Activated T-cell treated with anti-CD3 and anti-CD28 coated beads, Interleukin-2, amount 50 U/mL, for 48 hours (primary cell): ENCODE data around the gene MTPN.

ENCODE experiments used
- DNase-seq, 2 experiments: peaks; one replicate each; pipeline ENCODE4 v3.0.0-alpha.2; 2020

The MTPN gene

DNA sequence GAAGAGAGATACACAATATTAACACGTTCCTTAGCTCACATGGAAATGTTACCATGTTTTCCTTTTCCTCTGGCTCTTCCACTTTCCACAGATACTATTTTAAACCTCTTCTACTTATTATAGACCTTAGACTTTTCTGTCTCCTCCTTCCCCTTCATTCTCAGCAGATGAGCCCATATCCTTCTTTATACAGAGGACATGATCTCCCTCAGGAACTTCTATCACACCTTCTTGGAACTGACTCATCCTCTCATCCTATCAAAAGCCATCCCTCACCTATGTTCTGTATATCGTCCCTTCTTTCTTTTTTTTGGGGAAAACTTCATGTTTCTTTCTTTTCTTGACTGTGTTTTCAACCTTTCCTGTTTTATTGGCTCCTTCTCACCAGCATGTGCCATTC, 20.8 kb downstream of the MTPN start:
- DNase-seq, result no peak

DNA sequence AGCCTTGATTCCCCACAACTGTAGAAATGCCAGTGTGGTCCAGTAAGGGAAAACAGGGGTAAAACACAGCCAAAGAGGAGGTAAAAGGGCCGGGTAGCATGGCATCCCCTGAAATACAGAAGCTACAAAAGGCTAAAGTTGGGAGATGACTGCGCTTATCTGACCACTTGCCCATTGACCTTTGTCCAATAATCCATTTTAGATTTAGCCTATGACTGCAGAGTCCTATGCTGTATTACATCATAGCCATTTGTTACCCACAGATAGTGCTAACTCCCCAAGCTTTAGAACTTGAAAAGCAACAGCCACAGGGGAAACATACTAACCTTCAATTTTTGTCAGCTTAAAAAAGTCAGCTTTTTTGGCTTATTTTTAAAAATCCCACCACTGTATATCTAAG, 26.2 kb downstream of the MTPN start:
- no peak for DNase-seq

DNA sequence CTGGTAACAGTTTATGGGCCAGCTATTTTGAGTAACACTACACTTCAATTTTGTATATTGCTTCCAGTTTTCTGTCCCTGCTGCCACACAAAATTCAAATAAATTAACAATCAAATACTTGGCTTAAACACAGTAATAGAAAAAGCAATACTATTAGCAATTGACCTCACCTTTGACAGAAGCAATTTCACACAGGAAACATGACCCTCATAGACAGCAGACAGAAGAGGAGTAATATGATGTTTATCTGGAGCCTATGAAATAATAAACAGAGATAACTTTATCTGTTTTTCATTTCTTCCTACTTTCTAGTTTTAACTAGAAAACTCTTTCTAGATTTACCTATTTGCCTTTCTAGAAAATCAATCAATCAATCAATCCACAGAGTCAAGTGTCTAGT, 26.7 kb downstream of the MTPN start:
- no peak for DNase-seq

DNA sequence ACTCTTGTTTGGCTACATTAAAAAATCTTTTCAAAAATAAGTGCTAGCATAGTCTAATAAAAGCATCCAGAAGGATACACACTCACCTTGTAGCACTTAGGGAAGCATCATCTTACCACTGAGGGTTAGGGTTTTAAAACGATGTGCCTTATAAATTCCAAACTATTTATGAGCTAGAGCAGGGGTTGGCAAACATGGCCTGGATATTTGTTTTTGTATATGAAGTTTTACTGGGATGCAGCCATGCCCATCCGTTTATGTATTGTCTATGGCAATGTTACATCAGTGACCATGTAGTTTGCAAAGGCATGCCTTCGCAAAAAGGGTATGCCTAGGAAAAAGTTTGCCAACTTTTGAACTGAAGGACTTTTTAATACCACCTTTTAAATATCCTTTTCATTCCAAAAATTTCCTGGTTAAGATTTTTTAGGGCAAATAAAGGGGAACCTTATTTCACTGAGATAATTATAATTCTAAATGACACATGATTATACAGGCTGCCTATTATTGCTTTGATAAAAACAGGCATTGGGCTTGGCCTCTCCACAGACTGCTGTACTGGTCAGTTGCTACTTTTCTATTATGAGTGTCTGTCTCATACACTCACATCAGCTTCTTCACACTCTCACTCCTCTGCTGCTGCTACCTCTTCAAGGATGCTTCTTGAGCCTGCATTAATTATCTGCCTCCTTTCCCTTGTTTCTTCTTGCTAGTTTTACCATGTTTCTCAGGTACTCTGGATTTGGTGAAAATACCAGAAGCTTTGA, 30.7 kb downstream of the MTPN start:
- no peak for DNase-seq

DNA sequence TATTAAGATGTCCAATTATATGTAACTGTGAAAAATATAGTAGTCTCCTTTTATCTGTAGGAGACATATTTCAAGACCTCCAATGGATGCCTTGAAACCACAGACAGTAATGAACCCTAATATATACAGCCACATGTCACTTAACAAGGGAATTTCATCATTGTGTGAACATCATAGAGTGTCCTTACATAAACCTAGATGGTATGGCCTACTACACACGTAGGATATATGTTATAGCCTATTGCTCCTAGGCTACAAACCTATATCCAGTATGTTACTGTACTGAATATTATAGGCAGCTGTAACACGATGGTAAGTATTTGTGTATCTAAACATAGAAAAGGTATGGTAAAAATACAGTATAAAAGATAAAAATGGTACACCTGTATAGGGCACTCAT, 32.4 kb downstream of the MTPN start:
- DNase-seq, result no peak

DNA sequence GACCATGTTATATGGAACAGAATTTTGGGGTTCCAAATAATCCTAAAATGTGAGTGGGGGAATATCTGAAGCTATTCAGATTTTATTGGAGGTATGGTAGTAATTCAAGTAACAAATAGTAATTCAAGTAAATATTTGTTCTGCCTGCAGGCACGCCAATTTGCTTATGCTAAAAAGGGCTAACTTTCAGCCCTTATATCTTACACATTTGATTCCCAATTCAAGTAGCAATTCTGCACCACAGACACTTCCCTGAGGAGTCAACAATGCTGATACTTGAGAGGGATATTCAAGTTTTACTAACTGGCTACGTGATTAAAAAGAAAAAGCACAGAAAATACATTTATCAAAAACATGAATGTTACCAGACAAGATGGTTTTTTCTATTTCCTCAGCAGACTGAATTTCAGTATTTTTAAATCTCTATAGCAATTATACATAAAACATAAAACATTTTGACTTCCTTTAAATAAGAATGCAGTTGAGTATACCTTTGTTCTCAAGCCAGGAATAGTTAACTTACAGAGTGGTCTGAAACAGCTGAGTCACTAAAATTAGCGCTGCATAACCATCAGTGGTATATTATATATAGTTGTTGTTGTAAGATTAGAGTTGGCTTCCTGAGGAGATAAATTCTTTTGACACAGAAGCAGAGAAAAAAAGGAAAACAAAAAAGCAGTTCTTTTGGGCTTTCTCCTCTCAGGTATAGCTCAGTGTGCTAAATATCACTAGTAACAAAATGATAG, 33.9 kb downstream of the MTPN start:
- DNase-seq, result no peak

DNA sequence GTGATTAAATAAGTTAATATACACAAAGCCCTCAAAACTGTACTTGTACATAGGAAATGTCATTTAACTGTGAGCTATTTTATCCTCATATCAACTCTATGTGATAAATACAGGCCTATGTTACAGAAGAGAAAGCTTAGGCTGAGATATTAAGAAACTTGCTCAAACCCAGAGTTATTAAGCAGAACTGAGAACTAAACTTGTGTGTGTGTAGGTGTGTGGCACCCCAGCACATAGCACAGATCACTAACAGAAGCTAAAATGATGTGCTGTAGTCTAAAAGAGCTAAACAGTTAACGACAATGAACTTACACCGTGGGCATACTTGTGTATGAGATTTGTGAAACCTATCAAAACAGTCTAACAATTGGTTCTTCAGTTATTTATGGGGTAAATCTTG, 34.5 kb downstream of the MTPN start:
- DNase-seq, result no peak

DNA sequence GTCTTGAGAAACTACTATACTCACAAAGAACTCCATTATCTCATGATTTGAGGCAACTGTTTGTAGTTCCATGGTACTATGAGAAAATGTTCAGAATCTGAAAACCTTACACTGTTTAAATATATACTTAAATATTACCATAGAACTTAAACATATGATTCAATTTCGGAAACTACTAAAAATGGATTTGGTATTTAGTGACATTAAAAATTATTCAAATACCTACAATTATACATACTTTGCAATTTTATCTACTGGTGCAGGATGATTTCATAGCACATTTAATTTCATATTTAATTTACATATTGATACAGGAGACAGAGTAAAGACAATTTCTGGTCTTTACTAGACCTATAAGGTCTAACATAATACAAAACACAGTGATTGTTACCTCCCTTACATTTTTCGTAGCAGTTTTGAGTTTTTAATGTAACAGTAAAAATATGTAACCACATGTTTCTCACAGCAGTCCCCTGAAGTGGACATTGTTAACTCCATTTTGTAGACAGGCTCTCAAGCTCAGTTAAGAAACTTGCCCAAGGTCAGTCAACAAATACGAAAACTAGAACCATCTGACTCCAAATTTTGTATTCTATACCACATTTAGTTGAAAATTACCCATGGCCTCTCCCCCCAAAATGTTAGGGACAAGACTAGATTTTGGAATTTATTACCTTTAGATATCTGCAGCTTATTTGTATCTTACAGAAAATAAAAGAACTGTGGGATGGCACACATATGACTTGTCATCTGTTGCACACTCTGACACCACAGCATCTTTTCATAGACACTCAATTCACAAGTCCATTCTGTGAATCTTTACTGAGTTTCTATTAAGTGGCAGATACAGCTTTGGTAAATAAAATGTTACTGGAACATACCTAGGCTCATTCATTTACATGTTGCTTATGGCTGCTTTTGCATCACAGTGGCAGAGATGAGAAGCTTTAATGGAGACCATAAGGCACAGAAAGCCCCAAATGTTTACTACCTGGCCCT, 36.8 kb downstream of the MTPN start:
- no peak for DNase-seq

DNA sequence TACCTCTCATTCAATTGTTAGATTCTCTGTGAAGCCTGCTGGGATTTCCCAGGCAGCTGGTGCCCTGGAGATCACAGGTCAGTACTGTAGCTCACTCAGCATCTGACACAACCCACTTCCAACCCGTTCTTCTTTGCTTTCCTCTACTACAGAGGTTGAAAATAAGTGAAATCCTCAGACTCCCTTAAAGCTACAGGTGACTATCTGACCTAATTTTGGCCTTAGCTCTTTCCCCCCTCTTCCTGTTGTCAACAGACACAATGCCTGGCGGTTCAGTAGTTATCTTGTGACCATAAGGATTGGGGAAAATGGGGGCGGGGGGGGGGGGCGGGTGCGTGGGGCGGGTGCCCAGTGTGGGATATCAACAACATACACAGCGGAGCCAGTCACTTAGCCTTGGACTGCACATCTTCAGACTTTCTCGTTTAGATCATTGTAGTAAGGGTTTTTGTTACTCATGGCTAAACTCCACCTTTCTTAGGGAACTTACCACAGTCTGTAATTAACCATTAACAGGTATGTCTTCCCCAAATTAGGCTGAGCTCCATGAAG, 37.8 kb downstream of the MTPN start:
- DNase-seq, result no peak

DNA sequence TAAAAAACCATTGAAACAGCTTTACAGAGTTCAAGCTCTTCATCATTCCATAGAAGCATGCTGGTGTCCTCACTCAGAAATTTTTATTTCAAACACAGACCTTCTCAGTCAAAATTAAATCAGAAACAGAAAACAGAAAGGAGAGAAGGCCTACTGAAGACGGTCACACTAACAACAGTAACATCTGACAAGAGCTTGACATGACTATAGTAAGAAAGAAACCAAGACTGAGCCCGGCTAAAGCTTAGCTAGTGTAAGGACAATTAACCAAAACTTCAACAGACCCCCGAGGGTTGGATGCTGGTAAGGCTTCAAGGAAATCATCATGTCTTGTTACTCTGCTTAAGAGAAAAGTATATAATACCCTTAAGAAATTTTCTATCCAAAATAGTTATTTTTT, 38.6 kb downstream of the MTPN start:
- no peak for DNase-seq

DNA sequence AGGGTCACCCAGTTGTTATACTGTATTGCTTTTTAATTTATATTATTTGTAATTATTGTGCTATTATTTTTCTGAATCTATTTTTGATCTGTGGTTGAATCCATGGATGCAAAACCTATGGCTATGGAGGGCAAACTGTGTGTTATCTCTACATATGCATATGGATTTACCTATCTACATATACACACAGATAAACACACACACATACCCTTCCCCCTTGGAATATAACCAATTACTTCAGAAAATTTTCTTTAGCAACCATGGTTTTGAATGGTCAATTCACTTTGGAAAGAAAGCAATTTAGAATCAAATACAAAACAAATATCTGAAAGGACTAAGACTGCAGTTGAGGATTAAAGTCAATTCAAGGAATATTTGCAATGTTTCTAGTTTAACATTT, 39.1 kb downstream of the MTPN start:
- no peak for DNase-seq

DNA sequence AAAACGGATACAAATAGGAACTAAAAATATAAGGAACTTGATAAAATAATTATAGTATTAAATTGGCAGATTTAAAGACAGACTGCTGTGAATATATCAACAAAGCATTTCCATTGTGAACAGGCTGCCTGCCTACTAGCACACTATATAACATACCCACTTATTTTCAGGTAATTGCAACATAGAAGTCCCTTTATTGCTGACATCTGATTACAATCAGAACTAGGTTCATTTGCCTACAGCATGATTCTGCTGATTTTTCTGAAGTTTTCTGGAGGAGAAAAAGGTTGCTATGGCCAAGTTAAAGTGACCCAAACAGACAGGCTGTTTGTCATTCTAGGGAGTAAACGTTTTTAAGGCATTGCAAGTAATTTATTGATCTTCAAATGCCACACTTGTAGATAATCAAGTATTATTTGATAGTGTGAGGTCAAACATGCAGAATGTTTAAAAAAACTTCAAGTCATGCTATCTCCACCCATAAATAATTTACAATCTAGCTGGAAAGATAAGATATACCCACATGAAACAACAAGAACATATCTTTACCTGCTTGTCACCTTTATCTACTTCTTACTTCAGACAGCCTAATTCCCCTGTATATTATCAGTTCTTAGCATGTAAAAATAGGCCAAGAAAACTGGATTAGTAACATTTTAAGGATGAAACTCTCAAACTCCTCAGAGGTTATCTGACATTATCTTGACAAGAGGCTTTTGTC, 40.5 kb downstream of the MTPN start:
- no peak for DNase-seq

DNA sequence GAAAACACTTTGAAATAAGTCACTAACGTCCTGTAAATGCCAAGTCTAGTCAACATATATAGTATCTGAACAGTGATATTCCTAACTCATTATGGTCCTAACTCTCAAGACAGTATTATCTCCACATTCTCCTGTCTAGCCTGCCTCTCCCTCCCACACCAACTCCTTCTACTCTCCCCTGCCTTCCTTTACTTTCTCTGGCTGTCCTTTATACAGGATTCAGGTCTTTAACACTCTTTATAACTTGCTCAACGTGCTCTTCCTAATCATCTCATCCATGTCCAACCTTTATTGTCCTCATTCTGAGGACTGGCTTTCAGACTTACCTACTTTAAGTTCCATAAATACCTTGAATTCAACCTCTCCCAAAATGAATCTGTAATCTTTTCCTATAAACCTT, 42.5 kb downstream of the MTPN start:
- no peak for DNase-seq

DNA sequence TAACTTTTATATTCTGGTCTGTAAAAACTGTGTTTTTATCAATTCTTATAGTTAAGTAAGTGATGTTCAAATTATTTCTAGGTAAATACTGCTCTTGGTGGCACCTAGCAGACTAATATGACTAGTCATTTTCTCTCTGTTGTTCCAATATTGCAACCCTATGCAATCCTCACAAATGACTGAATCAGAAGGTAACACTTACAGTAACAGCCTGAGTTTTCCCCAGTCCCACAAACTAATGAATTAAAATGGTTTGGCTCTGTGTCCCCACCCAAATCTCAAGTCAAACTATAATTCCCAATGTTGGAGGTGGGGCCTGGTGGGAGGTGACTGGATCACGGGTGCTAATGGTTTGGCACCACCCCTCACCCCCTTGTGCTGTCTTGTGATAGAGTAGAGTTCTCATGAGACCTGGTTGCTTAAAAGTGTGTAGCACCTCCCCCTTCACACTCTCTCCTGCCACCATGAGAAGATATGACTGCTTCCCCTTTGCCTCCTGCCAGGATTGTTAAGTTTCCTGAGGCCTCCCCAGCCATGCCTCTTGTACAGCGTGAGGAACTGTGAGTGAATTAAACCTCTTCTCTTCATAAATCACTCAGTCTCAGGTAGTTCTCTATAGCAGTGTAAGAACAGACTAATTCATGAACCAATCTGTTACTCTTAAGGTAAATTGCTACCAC, 43.5 kb downstream of the MTPN start:
- DNase-seq, result no peak

DNA sequence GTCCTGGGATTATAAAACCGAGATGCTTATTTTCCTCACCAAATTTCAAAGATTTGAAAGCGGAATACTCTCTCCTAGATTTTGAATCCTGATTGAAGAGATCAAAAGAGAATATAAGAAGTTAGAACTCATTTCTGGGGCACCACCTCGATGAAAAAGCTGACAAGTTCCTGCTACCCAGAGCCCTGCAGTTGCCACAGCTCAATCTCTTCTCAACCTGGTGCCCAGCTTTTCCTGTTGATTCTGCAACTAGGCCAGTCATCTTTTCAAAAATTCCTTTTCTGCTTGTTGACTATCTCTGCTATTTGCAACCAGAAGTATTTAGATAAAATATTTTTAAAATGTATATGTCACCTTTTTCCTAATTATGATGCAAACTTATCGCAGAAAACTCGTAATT, 45.0 kb downstream of the MTPN start:
- DNase-seq, result no peak

DNA sequence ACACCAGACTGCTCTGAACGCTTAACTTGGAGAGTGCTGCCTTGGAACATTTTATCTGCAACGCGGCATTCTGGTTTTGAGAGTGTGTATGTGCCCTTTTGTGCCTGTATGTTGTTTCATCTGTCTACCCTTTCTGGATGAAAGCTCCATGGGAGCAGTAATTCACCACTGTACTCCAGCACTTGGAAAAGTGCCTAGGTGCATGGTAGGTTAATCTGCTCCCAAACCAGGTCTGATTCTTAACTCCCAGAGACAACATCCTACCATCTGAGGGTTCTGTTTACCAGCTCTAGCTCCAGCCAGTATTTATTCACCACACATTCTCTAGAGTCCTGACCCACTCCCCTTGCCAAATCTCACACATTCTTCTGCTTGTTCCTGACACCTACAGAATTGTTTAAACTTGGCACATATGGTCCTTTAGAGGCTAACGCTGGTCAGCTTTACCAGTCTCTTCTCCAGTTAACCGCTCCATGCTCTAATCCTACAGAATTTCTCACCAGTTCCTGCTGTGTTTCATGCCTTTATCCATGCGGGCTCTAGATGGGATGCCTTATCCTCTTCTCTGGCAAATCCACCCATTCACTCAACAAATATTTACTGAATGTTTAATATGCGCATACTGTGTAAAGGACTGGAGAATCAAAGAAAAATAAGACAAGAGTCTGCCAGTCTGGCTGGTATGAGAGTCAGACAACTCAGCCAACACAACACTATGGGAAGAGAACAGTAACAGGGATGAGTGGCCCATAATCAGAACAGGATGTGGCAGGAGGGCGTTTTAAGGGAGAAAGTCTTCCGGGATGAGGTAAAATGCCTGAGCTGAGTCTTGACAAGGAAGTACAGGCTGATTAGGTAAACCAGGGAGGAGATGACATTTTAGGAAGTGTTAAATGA, 46.3 kb downstream of the MTPN start:
- DNase-seq, result no peak

DNA sequence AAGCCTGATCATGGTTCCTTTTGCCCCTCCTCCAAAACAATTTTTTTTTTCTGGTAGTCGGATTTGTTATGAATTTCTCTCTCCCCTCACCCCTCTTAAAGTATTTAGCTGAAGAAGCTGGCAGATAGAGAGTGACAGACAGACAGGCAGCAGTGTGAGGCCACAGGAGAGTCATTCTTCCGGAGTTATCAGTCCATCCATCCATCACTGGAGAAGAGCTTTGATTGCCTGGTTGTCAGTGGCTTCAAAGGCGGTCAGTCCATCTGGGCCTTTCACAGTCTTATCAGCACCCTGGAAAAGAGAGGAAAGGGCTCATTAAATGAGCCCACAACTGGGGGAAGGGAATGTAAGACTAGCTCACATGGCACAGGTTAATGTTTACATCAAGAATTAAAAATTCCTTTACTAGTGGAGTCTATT, 47.4 kb downstream of the MTPN start:
- DNase-seq, result no peak

DNA sequence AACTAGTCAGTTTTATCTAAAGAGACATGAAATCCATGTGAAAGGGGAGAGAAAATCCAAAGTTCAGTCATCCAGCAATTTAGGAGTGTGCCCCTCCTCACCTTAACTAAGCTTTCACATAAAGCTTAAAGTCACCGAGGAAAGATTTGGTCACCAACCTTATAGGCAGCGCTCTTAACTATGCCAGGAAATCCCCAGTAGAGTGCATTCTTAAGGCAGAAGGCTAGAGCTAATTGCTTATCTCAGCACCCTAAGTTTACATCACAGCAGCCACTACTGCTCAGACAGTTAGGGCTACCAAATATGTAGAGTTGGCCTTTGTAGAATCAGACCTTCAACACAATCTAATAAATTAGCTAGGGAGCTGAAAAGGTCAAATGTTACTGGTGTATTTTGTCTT, 47.9 kb downstream of the MTPN start:
- no peak for DNase-seq

DNA sequence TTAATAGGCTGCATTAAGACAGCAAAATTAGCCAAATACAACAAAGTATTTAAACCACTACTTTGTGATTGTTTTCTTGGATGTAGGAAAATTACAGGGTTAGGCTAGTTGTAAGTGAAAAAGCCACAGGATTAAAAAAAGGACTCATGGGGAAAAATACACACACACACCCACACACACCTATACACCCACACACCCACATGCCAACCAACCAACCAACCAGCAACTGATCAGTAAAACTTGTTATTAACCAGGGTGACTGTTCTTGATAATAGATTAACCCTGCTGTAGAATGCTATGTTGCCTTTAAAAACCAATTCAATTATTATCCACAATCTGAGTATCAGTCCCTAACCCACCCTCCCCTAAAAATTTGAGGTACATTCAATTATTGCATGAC, 49.0 kb downstream of the MTPN start:
- no peak for DNase-seq

DNA sequence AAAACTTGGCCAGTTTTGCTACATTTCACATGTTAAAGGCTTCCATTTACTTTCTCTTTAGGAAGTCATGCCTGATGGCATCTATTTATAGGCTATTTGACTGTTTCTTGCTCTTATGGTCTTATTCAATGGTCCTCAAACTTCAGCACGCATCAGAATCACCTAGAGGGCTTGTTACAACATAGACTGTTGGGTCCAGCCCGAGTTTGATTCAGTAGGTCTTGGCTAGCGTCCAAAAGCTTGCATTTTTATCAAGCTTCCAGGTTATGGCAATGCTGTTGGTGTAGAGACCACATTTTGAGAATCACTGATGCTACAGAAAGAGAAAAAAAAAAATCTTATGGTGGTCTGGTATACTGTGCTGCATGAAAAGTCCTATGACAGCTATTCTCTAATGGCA, 51.9 kb downstream of the MTPN start:
- no peak for DNase-seq

DNA sequence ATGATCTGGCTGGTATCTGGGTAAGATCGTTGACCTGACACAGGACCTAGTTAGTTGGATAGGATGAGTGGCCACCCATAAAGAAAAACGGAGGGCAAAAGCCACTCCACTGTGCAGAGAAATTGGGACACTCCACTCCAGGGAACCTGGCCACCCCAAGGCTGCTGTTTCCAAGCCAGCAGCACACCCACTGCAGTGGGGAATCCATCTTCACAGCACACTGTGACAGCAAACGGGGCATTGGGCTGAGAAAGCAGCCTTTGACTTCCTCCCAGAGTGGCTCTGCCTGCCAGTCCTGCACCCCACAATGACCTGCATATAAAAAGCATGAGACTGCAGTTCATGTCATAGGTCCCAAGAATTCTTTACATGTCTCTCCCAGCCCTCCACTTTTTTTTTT, 52.9 kb downstream of the MTPN start:
- no peak for DNase-seq
